Breast epithelium (tissue), 3 donors: ENCODE results near the gene APLP2.

Experiments used
- CTCF ChIP-seq, 3 donors: fragments of 450-650 bp; IDR thresholded peaks; one replicate each; pipeline ENCODE4 v1.5.1; 2016 to 2017; ENCODE audit warnings: antibody characterized with exemption in 3 of 3, mild to moderate bottlenecking in 3 of 3, moderate library complexity in 3 of 3
- POLR2A ChIP-seq: fragments of 450-650 bp; IDR thresholded peaks from one replicate; pipeline ENCODE4 v1.6.1; 2016; ENCODE audit warnings: antibody characterized with exemption, mild to moderate bottlenecking, moderate library complexity

DNA sequence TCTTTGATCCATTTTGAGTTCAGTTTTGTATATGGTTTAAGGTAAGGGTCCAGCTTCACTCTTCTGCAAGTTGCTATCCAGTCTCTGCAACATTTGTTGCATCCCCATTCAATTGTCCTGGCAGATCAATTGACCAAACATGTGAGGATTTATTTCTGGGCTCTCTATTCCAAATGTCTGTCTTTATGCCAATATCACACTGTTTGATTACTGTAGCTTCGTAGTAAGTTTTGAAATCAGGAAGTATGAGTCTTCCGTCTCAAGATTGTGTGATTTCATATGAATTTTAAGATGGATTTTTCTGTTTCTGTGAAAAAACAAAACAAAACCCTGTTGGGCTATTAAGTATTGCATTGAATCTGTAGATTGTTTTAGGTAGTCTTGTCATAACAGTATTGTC lies 17.0 kb downstream of the APLP2 start:
- no peak for TF ChIP-seq POLR2A
- no peak for TF ChIP-seq CTCF (IDR thresholded peaks at IDR 0.05)
